Myometrial cell (primary cell): ENCODE results near the gene MAPK6. TPM values are rescaled to one million over a fixed set of nuclear protein-coding genes. Genes with fewer than 3 reads are reported as not detected.

ENCODE experiments used
- total RNA-seq: library from RNA; depleted of rRNA; stranded (reverse); fragments of >200 nt; gene quantifications from 2 replicates; pipeline ENCODE4 v1.2.3, GENCODE V29; 2015

The MAPK6 gene
- total RNA-seq = 52.5 and 61.5 TPM in 2 replicates

DNA sequence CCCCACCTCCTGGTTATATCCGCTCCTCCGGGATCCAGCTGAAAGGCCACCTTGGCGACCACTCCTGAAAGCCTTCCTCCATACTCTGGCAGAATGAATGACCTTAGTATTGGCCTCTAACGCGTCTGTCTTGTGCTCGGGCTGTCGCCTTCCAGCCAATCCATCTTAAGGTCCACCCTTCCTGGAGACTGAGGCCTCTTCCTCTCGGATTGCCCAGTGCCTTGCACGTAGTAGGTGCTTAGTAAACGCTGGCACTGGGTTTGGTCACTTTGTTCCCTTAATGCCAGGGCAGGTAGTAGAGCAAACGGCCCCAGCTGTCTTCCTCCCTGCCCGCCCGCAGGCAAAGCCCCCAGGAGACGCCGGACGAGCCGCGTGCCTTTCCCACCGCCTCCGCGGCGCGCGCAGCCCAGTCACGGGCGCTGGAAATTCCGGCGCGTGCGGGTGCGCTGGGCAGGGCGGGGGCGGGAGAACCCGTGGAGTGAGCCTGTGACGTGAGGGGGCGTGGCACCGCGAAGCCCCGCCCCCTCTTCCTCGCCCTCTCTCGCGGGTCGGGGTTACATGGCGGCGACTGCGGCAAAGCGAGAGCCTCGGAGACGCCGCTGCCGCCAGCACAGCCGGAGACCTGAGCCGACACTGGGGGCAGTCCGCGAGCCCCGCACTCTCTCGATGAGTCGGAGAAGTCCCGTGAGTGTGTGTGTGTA is at the start of gene MAPK6:
Gene MAPK6 (plus strand): TSS at position 527 of the 701 bp plus-strand sequence. CDS start 27,242 bp downstream, outside the sequence.

DNA sequence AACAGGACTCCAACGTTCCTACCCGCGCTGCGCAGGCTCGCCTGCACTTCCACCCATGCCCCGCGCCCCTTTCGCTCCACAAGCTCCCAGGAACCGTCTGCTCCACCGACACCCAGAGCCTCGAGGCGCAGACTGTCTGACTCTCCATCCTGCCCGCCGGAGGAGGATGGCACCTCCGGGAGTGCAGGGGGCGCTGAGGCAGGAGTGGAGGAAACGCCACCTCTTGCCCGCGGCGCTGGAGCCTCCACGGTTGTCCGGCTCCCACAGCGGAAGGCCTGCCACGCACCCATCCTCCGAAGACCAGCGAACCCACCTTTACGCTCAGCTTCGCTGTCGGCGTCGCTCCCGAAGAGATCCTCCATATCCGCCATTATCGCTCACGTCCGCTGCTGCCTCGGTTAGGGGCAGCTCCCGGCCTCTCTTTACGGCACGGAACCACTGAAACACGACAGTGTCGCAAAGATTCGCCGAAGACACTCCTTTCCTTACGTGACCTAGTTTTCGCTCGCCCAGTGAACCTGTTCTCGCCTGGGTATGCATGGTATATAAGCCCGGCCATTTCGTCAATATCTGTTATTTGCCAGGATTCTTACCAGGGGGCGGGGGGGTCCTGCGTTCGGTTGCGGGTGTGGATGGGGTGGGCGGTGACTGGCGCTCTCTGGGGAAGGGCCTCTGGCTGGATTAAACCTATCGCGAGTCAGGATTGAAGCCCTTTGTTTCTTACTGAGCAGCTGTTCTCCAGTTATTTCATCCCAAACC is 47.5 kb upstream of the MAPK6 start, which contains the start of gene LEO1:
Gene LEO1 (minus strand): TSS at position 404 of the 759 bp plus-strand sequence. CDS start 33 bp downstream, at position 371.

Other genes with a start within 250 kb of the MAPK6 start
- 24.8 and 37.6 TPM in 2 replicates for gene TMOD3, start 189.6 kb upstream of the MAPK6 start, total RNA-seq
- 9.8 and 26.4 TPM in 2 replicates for gene LEO1, start 47.4 kb upstream of the MAPK6 start, total RNA-seq
- 0.29 and 1.8 TPM in 2 replicates for gene BCL2L10, start 93.6 kb downstream of the MAPK6 start, total RNA-seq
- 39.2 and 42.9 TPM in 2 replicates for gene GNB5, start 172.2 kb downstream of the MAPK6 start, total RNA-seq